ENCODE data around the gene GJC1. TPM values are rescaled to one million over a fixed set of nuclear protein-coding genes. Genes with fewer than 3 reads are reported as not detected.

The GJC1 gene
- polyA plus RNA-seq, result 1 to 10 TPM in 2 of 3 donors, under 1 TPM in 1; 0.95 to 7.4 (median 6.2) TPM

GRCh38 chr17:44829523-44830358 lies at the start of gene GJC1:
TSS of gene GJC1 (minus strand) at chr17:44830287. CDS start at chr17:44805817, 24,470 bp downstream.
- 1 to 3% (median 2%) methylated on average over 48 to 113 of the region's 123 CpGs for WGBS, 3 donors

GRCh38 chr17:44879376-44879775 lies 49.3 kb upstream of the GJC1 start:
- WGBS, 3 donors, result 90 to 94% (median 94%) methylated on average over 6 of the region's 6 CpGs

More at GRCh38 chr17:44829523-44830358, at the start of gene GJC1:
- H3K27ac ChIP-seq (ENCODE audit: low read depth, low read length), result no peak within 1 kb of the TSS

GRCh38 chr17:44878627-44879221 lies 48.6 kb upstream of the GJC1 start:
- WGBS, 3 donors, result 54 to 58% (median 55%) methylated on average over 6 of the region's 6 CpGs
- H3K27ac ChIP-seq (ENCODE audit: low read depth, low read length), result no peak overlapping the region

More at GRCh38 chr17:44879376-44879775, 49.3 kb upstream of the GJC1 start:
- H3K27ac ChIP-seq (ENCODE audit: low read depth, low read length), result no peak overlapping the region

- no peak overlapping the region for H3K27ac ChIP-seq (ENCODE audit: low read depth, low read length)
- WGBS, 3 donors, result 85 to 89% (median 88%) methylated on average over 5 of the region's 5 CpGs
Measured at GRCh38 chr17:44877121-44877520, 47.0 kb upstream of the GJC1 start.

GRCh38 chr17:44875761-44876160 lies 45.7 kb upstream of the GJC1 start:
- H3K27ac ChIP-seq (ENCODE audit: low read depth, low read length), result no peak overlapping the region
- 93 to 94% (median 93%) methylated on average over 6 of the region's 6 CpGs for WGBS, 3 donors

- no peak overlapping the region for H3K27ac ChIP-seq (ENCODE audit: low read depth, low read length)
- 71 to 84% (median 71%) methylated on average over 9 of the region's 9 CpGs for WGBS, 3 donors
Measured at GRCh38 chr17:44872131-44872768, 42.2 kb upstream of the GJC1 start.

GRCh38 chr17:44871556-44871955 lies 41.5 kb upstream of the GJC1 start:
- no peak overlapping the region for H3K27ac ChIP-seq (ENCODE audit: low read depth, low read length)
- WGBS, 3 donors, result 95 to 96% (median 96%) methylated on average over 12 of the region's 12 CpGs

GRCh38 chr17:44867841-44868240 lies 37.8 kb upstream of the GJC1 start:
- WGBS, 3 donors, result 80 to 87% (median 84%) methylated on average over 3 of the region's 3 CpGs
- H3K27ac ChIP-seq (ENCODE audit: low read depth, low read length), result no peak overlapping the region

- H3K27ac ChIP-seq (ENCODE audit: low read depth, low read length), result no peak overlapping the region
- 82 to 92% (median 86%) methylated on average over 6 of the region's 6 CpGs for WGBS, 3 donors
Measured at GRCh38 chr17:44865931-44866330, 35.8 kb upstream of the GJC1 start.

- H3K27ac ChIP-seq (ENCODE audit: low read depth, low read length), result no peak overlapping the region
- WGBS, 3 donors, result 36 to 70% (median 45%) methylated on average over 1 of the region's 1 CpG
Measured at GRCh38 chr17:44865231-44865660, 35.2 kb upstream of the GJC1 start.

- H3K27ac ChIP-seq (ENCODE audit: low read depth, low read length), result no peak overlapping the region
- WGBS, 3 donors, result 65 to 79% (median 75%) methylated on average over 10 of the region's 10 CpGs
Measured at GRCh38 chr17:44864831-44865230, 34.7 kb upstream of the GJC1 start.

GRCh38 chr17:44863061-44863918 lies 33.2 kb upstream of the GJC1 start:
- WGBS, 3 donors, result 85 to 88% (median 86%) methylated on average over 12 of the region's 12 CpGs
- H3K27ac ChIP-seq (ENCODE audit: low read depth, low read length), result no peak overlapping the region

- WGBS, 3 donors, result 83 to 90% (median 88%) methylated on average over 9 of the region's 9 CpGs
- H3K27ac ChIP-seq (ENCODE audit: low read depth, low read length), result no peak overlapping the region
Measured at GRCh38 chr17:44862278-44862914, 32.3 kb upstream of the GJC1 start.

GRCh38 chr17:44859701-44860100 lies 29.6 kb upstream of the GJC1 start:
- no peak overlapping the region for H3K27ac ChIP-seq (ENCODE audit: low read depth, low read length)
- 85 to 91% (median 89%) methylated on average over 5 of the region's 5 CpGs for WGBS, 3 donors

GRCh38 chr17:44854192-44854591 lies 24.1 kb upstream of the GJC1 start:
- 92 to 94% (median 93%) methylated on average over 5 of the region's 5 CpGs for WGBS, 3 donors
- no peak overlapping the region for H3K27ac ChIP-seq (ENCODE audit: low read depth, low read length)

- H3K27ac ChIP-seq (ENCODE audit: low read depth, low read length), result no peak overlapping the region
- 68 to 78% (median 78%) methylated on average over 5 of the region's 5 CpGs for WGBS, 3 donors
Measured at GRCh38 chr17:44850612-44851011, 20.5 kb upstream of the GJC1 start.

GRCh38 chr17:44850025-44850424 lies 19.9 kb upstream of the GJC1 start:
- H3K27ac ChIP-seq (ENCODE audit: low read depth, low read length), result no peak overlapping the region
- WGBS, 3 donors, result 77 to 86% (median 83%) methylated on average over 7 of the region's 7 CpGs

- 88 to 93% (median 89%) methylated on average over 12 of the region's 12 CpGs for WGBS, 3 donors
- no peak overlapping the region for H3K27ac ChIP-seq (ENCODE audit: low read depth, low read length)
Measured at GRCh38 chr17:44848961-44849489, 18.9 kb upstream of the GJC1 start.
